ENCODE measurements around the gene CNIH1.

- TF ChIP-seq POLR2A (IDR thresholded peaks at IDR 0.05) (no peak), CTCF (IDR thresholded peaks at IDR 0.05 in 4 of 5, conservative IDR thresholded peaks at IDR 0.05 in 1 of 5) (no peak)
Measured at GRCh38 chr14:54411371-54411770, 29.8 kb downstream of the CNIH1 start.
